Mucosa of gallbladder (tissue), 1 donor: ENCODE data around the gene SLC2A6. TPM values are rescaled to one million over a fixed set of nuclear protein-coding genes. Genes with fewer than 3 reads are reported as not detected.

Source experiments
- DNase-seq: peaks from one replicate; pipeline ENCODE4 v3.0.0-alpha.2; 2020; ENCODE audit warnings: low spot score
- total RNA-seq: library from RNA; stranded (reverse); gene quantifications from one replicate; pipeline ENCODE4 v1.2.1, GENCODE V29; 2021
- donor health status: DM: no; HTN: no; CAD: no.

Gene SLC2A6
- total RNA-seq, 1 donor from 2014 or later, result 18.4 TPM

- DNase-seq, result no peak
Measured at GRCh38 chr9:133440874-133441273, 38.0 kb downstream of the SLC2A6 start.

GRCh38 chr9:133439337-133439736 lies 39.6 kb downstream of the SLC2A6 start:
- DNase-seq, result no peak

GRCh38 chr9:133437753-133438531 lies 41.0 kb downstream of the SLC2A6 start:
- no peak for DNase-seq

GRCh38 chr9:133436681-133437080 lies 42.2 kb downstream of the SLC2A6 start:
- no peak for DNase-seq

GRCh38 chr9:133433351-133433843 lies 45.5 kb downstream of the SLC2A6 start:
- no peak for DNase-seq

- DNase-seq, result no peak
Measured at GRCh38 chr9:133430244-133430643, 48.7 kb downstream of the SLC2A6 start.

- peak; percentile 18 for DNase-seq
Measured at GRCh38 chr9:133429641-133430161, 49.2 kb downstream of the SLC2A6 start.

- DNase-seq, result no peak
Measured at GRCh38 chr9:133429214-133429613, 49.7 kb downstream of the SLC2A6 start.

- no peak for DNase-seq
Measured at GRCh38 chr9:133428617-133429101, 50.2 kb downstream of the SLC2A6 start.

- DNase-seq, result no peak
Measured at GRCh38 chr9:133427658-133428348, 51.1 kb downstream of the SLC2A6 start.

- DNase-seq, result no peak
Measured at GRCh38 chr9:133426011-133426410, 52.9 kb downstream of the SLC2A6 start.

- no peak for DNase-seq
Measured at GRCh38 chr9:133425049-133425632, 53.8 kb downstream of the SLC2A6 start.

- DNase-seq, result no peak
Measured at GRCh38 chr9:133424187-133424586, 54.7 kb downstream of the SLC2A6 start.

- DNase-seq, result peak; percentile 44
Measured at GRCh38 chr9:133423216-133423615, 55.7 kb downstream of the SLC2A6 start.

- DNase-seq, result no peak
Measured at GRCh38 chr9:133421615-133422542, 57.0 kb downstream of the SLC2A6 start, which contains the start of gene ADAMTS13. ADAMTS13 (plus strand) TSS chr9:133422367; CDS start chr9:133422444, 77 bp downstream.

Other genes starting within 250 kb of the SLC2A6 start
- gene ABO, start 203.9 kb downstream of the SLC2A6 start, total RNA-seq, result 16.3 TPM
- 25.2 TPM for gene SURF6, start 142.9 kb downstream of the SLC2A6 start, total RNA-seq
- gene MED22, start 131.0 kb downstream of the SLC2A6 start, total RNA-seq, result 28.7 TPM
- 1,477 TPM for gene RPL7A, start 130.9 kb downstream of the SLC2A6 start, total RNA-seq
- gene SURF1, start 122.6 kb downstream of the SLC2A6 start, total RNA-seq, result 53.5 TPM
- 19.5 TPM for gene SURF2, start 122.5 kb downstream of the SLC2A6 start, total RNA-seq
- gene SURF4, start 103.0 kb downstream of the SLC2A6 start, total RNA-seq, result 212 TPM
- 1.1 TPM for gene STKLD1, start 102.7 kb downstream of the SLC2A6 start, total RNA-seq
- 27.5 TPM for gene REXO4, start 61.1 kb downstream of the SLC2A6 start, total RNA-seq
- 7.1 TPM for gene ADAMTS13, start 56.7 kb downstream of the SLC2A6 start, total RNA-seq
- gene CACFD1, start 19.1 kb downstream of the SLC2A6 start, total RNA-seq, result 79.3 TPM
- gene MYMK, start 45.9 kb upstream of the SLC2A6 start, total RNA-seq, result not detected
- gene ADAMTSL2, start 55.6 kb upstream of the SLC2A6 start, total RNA-seq, result 14.0 TPM
- gene FAM163B, start 130.3 kb upstream of the SLC2A6 start, total RNA-seq, result 0.81 TPM
- gene DBH, start 157.3 kb upstream of the SLC2A6 start, total RNA-seq, result 0.06 TPM